HL-60 (cell line): Measurements from ENCODE around the gene ABCC11.

Source experiments
- DNase-seq, 2 experiments: peaks; one replicate each; pipeline ENCODE4 v3.0.0-alpha.2; 2010 to 2020; ENCODE audit warnings: low read depth in 1 of 2, low spot score in 1 of 2
- H3K27ac ChIP-seq: fragments of 250-450 bp; sonication (Bioruptor Pico); replicated peaks from 2 replicates; pipeline ENCODE4 v1.5.1; 2020; ENCODE audit warnings: mild to moderate bottlenecking, moderate library complexity
- H3K27me3 ChIP-seq: fragments of 250-450 bp; sonication (Bioruptor Pico); 2 replicates; pipeline ENCODE4 v1.5.1; 2021; ENCODE audit warnings: mild to moderate bottlenecking, moderate library complexity; ENCODE audit not compliant: insufficient read depth, poor library complexity, severe bottlenecking
- H3K4me3 ChIP-seq: replicated peaks from 2 replicates; pipeline ENCODE4 v1.5.1; 2011; ENCODE audit warnings: mild to moderate bottlenecking, control low read depth, low read length; ENCODE audit not compliant: insufficient read depth
- GABPA ChIP-seq: IDR thresholded peaks from 2 replicates; pipeline ENCODE4 v1.6.1; 2012; ENCODE audit warnings: low read depth
- POLR2AphosphoS5 ChIP-seq: IDR thresholded peaks from 2 replicates; pipeline ENCODE4 v1.6.1; 2012; ENCODE audit warnings: low read depth
- REST ChIP-seq: IDR thresholded peaks from 2 replicates; pipeline ENCODE4 v1.6.1; 2012; ENCODE audit warnings: low read depth; ENCODE audit not compliant: insufficient replicate concordance
- SPI1 ChIP-seq: IDR thresholded peaks from 2 replicates; pipeline ENCODE4 v1.6.1; 2012; ENCODE audit warnings: low read depth, mild to moderate bottlenecking, borderline replicate concordance
- TF ChIP-seq, protein P1 (sequence below): IDR thresholded peaks from one replicate; pipeline ENCODE4 v1.5.1; 2011; ENCODE audit warnings: low read length, control low read depth, inconsistent platforms; ENCODE audit not compliant: insufficient read depth

ABCC11 gene

GRCh38 chr16:48132696-48133095 lies 114.6 kb downstream of the ABCC11 start:
- no peak for DNase-seq
- Histone ChIP-seq H3K27ac (no peak overlapping the region), H3K4me3 (no peak overlapping the region), H3K27me3 (peaks cover 6% of the 10 kb centered on the region)
- TF ChIP-seq SPI1 (no peak), GABPA (no peak), REST (no peak), POLR2AphosphoS5 (no peak)
- TF ChIP-seq, protein P1, sequence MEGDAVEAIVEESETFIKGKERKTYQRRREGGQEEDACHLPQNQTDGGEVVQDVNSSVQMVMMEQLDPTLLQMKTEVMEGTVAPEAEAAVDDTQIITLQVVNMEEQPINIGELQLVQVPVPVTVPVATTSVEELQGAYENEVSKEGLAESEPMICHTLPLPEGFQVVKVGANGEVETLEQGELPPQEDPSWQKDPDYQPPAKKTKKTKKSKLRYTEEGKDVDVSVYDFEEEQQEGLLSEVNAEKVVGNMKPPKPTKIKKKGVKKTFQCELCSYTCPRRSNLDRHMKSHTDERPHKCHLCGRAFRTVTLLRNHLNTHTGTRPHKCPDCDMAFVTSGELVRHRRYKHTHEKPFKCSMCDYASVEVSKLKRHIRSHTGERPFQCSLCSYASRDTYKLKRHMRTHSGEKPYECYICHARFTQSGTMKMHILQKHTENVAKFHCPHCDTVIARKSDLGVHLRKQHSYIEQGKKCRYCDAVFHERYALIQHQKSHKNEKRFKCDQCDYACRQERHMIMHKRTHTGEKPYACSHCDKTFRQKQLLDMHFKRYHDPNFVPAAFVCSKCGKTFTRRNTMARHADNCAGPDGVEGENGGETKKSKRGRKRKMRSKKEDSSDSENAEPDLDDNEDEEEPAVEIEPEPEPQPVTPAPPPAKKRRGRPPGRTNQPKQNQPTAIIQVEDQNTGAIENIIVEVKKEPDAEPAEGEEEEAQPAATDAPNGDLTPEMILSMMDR, result no peak

GRCh38 chr16:48131201-48131935 lies 116.0 kb downstream of the ABCC11 start:
- no peak overlapping the region for H3K27ac ChIP-seq
- TF ChIP-seq SPI1 (no peak), GABPA (no peak), POLR2AphosphoS5 (no peak), REST (no peak)
- TF ChIP-seq, protein P1, result no peak

DNA sequence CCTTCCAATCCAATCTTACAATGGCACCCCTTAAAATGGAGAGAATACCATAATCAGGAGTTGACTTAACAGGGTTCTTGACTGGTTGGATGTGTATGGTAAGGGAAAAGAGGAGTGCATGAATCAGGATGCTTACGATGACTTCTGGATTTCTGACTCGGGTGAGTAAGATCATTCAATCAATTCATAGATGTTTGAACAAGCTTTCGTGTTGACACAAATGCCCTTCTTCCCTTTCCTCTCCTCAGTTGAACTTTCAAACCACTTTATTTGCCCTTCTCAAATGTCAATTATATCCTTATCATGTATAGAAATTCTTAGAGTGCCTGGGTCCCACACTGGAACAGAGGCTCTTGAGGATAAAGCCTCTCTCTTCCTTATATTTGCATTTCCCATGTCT lies 117.4 kb downstream of the ABCC11 start:
- Histone ChIP-seq H3K27ac (no peak overlapping the region), H3K4me3 (no peak overlapping the region), H3K27me3 (peaks cover 2% of the 10 kb centered on the region)
- DNase-seq, result no peak
- no peak for TF ChIP-seq SPI1
- no peak for TF ChIP-seq GABPA
- TF ChIP-seq, protein P1, result no peak
- TF ChIP-seq REST, result no peak
- no peak for TF ChIP-seq POLR2AphosphoS5

More at GRCh38 chr16:48131201-48131935, 116.0 kb downstream of the ABCC11 start:
- no peak for DNase-seq
- H3K27me3 ChIP-seq, result peaks cover 2% of the 10 kb centered on the region
- no peak overlapping the region for H3K4me3 ChIP-seq
